Measurements from ENCODE around the gene DMAP1.

DNA sequence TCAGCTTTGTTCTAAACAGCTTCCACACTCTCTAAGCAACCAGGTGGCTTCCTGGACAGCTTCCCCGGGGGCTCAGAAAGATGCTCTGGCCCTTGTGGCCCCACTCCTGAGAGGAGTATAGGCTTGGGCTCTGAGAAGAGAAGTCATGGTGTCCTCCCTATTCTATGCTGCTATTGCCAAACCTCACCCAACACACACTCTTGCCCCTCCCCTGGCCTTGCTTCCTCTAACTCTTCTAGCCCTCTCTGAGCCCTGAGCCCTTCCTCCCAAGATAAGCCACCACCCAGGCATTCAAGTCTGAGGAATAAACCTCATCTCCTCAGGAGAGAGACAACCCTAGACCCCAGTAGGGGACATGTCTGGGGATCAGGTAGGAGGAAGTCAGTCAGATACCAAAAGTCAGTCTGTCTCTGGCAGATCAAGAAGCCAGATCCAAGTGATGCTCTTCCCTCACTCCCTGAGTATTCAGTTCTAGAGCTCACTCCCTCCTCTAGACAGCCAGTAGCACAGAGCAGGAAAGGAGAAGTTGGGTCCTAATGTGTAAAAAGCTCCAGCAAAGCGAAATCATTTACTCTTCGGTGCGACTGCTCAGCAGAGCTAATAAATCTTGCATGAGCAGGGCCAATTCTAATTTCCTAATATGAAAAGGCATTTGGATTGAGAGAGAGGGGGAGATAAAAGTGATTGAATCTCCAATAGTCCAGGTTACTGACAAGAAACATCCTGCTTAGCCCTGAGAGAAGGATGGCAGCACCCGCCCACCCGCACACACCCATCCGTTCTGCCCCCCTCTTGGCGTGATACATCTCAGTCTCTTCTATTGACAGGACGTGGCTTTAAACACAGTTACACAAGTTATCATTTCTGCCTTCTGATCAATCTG is 50.5 kb downstream of the DMAP1 start:
- TF ChIP-seq, protein P1, sequence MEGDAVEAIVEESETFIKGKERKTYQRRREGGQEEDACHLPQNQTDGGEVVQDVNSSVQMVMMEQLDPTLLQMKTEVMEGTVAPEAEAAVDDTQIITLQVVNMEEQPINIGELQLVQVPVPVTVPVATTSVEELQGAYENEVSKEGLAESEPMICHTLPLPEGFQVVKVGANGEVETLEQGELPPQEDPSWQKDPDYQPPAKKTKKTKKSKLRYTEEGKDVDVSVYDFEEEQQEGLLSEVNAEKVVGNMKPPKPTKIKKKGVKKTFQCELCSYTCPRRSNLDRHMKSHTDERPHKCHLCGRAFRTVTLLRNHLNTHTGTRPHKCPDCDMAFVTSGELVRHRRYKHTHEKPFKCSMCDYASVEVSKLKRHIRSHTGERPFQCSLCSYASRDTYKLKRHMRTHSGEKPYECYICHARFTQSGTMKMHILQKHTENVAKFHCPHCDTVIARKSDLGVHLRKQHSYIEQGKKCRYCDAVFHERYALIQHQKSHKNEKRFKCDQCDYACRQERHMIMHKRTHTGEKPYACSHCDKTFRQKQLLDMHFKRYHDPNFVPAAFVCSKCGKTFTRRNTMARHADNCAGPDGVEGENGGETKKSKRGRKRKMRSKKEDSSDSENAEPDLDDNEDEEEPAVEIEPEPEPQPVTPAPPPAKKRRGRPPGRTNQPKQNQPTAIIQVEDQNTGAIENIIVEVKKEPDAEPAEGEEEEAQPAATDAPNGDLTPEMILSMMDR (conservative IDR thresholded peaks at IDR 0.05; ENCODE audit: low read depth, low read length), result no peak
- no peak for TF ChIP-seq EZH2 (IDR thresholded peaks at IDR 0.05; ENCODE audit: borderline replicate concordance, low read depth, low read length, poor library complexity, severe bottlenecking)

Measured in A673 (cell line).